Upper lobe of right lung (tissue), 1 donor: ENCODE measurements around the gene KIF16B. TPM values are rescaled to one million over a fixed set of nuclear protein-coding genes. Genes with fewer than 3 reads are reported as not detected.
"Not testable (repeated sequence)": the region's sequence is repeated elsewhere in the genome, so short reads cannot be mapped to it uniquely, and the experiment has no call there.

ENCODE experiments used
- ATAC-seq: fragments of 200-7000 bp; cut with Tn5 transposase; one replicate; pipeline ENCODE4 v1.9.1; 2020; ENCODE audit warnings: mild to moderate bottlenecking, moderate library complexity
- DNase-seq: peaks from one replicate; pipeline ENCODE4 v3.0.0-alpha.2; 2020
- H3K27ac ChIP-seq: fragments of 200-600 bp; one replicate; pipeline ENCODE4 v1.8.0; 2022
- H3K27me3 ChIP-seq: fragments of 200-600 bp; one replicate; pipeline ENCODE4 v1.8.0; 2022; ENCODE audit warnings: mild to moderate bottlenecking
- H3K36me3 ChIP-seq: fragments of 200-600 bp; one replicate; pipeline ENCODE4 v1.8.0; 2022
- H3K4me1 ChIP-seq: fragments of 200-600 bp; one replicate; pipeline ENCODE4 v1.8.0; 2022
- H3K4me3 ChIP-seq: fragments of 200-600 bp; one replicate; pipeline ENCODE4 v1.8.0; 2022; ENCODE audit warnings: mild to moderate bottlenecking
- H3K9me3 ChIP-seq: fragments of 200-600 bp; one replicate; pipeline ENCODE4 v1.8.0; 2022
- CTCF ChIP-seq: fragments of 200-600 bp; IDR thresholded peaks from one replicate; pipeline ENCODE4 v1.8.0; 2022; ENCODE audit warnings: antibody characterized with exemption
- intact Hi-C: fragments of 100-400 bp; cut with DNase I; formaldehyde crosslinking; loops from one replicate; pipeline ENCODE4 v1.11.0; 2022
- total RNA-seq: library from RNA; stranded (reverse); fragmentation: NEBNext Ultra II Directional; extraction: Animal tissue kit (Norgen Biotek cat#: 25700); gene quantifications from one replicate; pipeline ENCODE4 v1.2.1, GENCODE V29; 2021
- donor health status: DM: no; HTN: yes; CAD: no; lungs with severe emphysema.

KIF16B gene
- total RNA-seq, 1 donor from 2014 or later, result 21.6 TPM

- no peak overlapping the region for H3K27ac ChIP-seq
- H3K36me3 ChIP-seq, result no peaks in the 10 kb centered on the region
- DNase-seq (no peak), ATAC-seq (no peak)
- H3K4me1 ChIP-seq, result no peaks in the 10 kb centered on the region
- intact Hi-C loops, result no loop called here
- no peak overlapping the region for H3K4me3 ChIP-seq
- H3K9me3 ChIP-seq, result no peaks in the 10 kb centered on the region
- no peak for TF ChIP-seq CTCF
- no peaks in the 10 kb centered on the region for H3K27me3 ChIP-seq
Observed at GRCh38 chr20:16241911-16242310, 331.3 kb downstream of the KIF16B start.

DNA sequence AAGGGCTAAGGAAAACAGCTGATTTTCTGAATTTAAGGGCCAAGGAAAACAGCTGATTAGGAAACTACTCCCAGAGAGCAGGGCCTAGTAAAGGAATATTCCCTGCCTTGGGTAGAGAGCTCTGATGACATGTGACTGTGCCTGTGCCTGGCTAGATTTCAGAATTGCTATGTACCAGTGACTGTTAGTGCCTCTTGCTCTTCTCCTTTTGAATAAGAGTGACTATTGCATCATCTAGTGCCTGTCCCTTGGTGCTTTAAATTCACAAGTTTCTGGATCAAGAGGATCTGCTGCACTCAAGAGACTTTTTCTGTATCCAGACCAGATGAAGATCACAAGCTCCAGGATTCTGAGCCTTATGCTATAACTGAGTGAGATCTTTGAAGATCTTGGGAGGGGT is 332.9 kb downstream of the KIF16B start:
- Histone ChIP-seq H3K27me3 (no peaks in the 10 kb centered on the region), H3K9me3 (no peaks in the 10 kb centered on the region), H3K36me3 (no peaks in the 10 kb centered on the region), H3K4me3 (no peak overlapping the region), H3K27ac (no peak overlapping the region), H3K4me1 (no peaks in the 10 kb centered on the region)
- DNase-seq (no peak), ATAC-seq (no peak)
- intact Hi-C loops, result no loop called here
- no peak for TF ChIP-seq CTCF

DNA sequence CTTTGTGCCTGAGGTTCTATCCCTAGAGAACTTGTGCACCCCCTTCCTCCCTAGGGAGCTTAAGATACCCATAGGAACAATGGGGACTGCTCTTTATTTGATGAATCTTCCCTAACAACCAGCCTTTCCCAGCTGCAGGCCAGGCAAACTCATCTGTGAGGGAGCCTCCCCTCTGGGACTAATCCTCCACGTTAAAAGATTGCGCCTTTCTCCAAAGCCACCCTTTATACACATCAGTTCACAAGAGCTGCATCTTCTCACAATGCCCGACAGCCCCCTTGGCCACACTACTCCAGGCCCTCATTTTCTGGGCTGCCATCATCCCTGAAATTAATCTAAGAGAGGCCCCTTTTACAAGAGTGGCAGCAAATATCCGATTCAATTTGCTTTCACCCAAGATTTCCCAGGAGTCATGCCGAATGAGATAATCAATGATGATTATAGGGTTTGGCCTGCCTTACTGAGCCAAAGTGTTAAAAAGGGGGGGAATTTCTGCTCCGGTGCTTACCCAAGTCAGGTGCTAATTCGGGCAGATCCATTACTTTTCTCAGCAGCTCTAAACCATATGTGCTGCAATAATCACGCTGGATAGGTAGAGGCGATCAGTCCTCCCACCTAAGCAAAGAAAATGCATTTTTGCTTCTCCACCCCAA is 336.5 kb downstream of the KIF16B start:
- Histone ChIP-seq H3K27me3 (no peaks in the 10 kb centered on the region), H3K9me3 (no peaks in the 10 kb centered on the region), H3K36me3 (no peaks in the 10 kb centered on the region), H3K27ac (no peak overlapping the region), H3K4me3 (no peak overlapping the region), H3K4me1 (no peaks in the 10 kb centered on the region)
- TF ChIP-seq CTCF, result no peak
- ATAC-seq (no peak), DNase-seq (no peak)
- intact Hi-C loops, result no loop called here

DNA sequence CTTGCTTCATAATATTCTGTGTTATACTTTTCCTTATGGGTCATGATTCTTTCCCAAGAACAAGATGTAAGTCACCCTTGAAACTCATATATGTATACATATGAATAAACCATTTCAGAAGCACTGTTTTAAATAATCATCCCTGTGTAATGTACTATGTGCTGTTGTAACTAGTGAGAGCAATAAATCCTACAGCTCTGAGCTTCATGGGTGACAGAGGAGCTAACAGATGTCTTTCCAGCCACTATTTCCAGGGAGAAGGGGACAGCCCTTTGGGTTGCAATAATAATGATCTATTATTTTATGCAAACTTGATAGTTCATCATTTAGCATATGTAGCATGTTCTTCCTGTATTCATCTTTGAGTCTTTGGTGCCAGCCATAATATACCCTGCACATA is 342.8 kb downstream of the KIF16B start:
- Histone ChIP-seq H3K4me1 (no peaks in the 10 kb centered on the region), H3K4me3 (no peak overlapping the region), H3K27ac (no peak overlapping the region), H3K36me3 (no peaks in the 10 kb centered on the region), H3K9me3 (no peaks in the 10 kb centered on the region), H3K27me3 (no peaks in the 10 kb centered on the region)
- TF ChIP-seq CTCF, result no peak
- intact Hi-C loops, result no loop called here
- DNase-seq (no peak), ATAC-seq (no peak)

GRCh38 chr20:16229813-16230212 is 343.4 kb downstream of the KIF16B start:
- DNase-seq, result no peak
- no peak for ATAC-seq
- H3K27ac ChIP-seq, result no peak overlapping the region
- H3K9me3 ChIP-seq, result no peaks in the 10 kb centered on the region
- intact Hi-C loops, result no loop called here
- H3K4me3 ChIP-seq, result no peak overlapping the region
- no peaks in the 10 kb centered on the region for H3K27me3 ChIP-seq
- no peaks in the 10 kb centered on the region for H3K36me3 ChIP-seq
- no peak for TF ChIP-seq CTCF
- H3K4me1 ChIP-seq, result no peaks in the 10 kb centered on the region

GRCh38 chr20:16228722-16229121 is 344.5 kb downstream of the KIF16B start:
- Histone ChIP-seq H3K27ac (no peak overlapping the region), H3K9me3 (no peaks in the 10 kb centered on the region), H3K4me3 (no peak overlapping the region), H3K36me3 (no peaks in the 10 kb centered on the region), H3K27me3 (no peaks in the 10 kb centered on the region), H3K4me1 (no peaks in the 10 kb centered on the region)
- ATAC-seq (no peak), DNase-seq (no peak)
- intact Hi-C loops, result no loop called here
- no peak for TF ChIP-seq CTCF

DNA sequence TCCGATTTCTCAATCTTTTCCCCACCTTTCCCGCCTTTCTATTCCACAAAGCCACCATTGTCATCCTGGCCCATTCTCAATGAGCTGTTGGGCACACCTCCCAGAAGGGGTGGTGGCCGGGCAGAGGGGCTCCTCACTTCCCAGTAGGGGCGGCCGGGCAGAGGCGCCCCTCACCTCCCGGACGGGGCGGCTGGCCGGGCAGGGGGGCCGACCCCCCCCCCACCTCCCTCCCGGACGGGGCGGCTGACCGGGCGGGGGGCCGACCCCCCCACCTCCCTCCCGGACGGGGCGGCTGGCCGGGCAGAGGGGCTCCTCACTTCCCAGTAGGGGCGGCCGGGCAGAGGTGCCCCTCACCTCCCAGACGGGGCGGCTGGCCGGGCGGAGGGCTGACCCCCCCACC is 346.3 kb downstream of the KIF16B start:
- H3K36me3 ChIP-seq, H3K27me3 ChIP-seq, intact Hi-C loops, H3K27ac ChIP-seq, H3K9me3 ChIP-seq, H3K4me1 ChIP-seq, DNase-seq, ATAC-seq, H3K4me3 ChIP-seq: not testable (repeated sequence)
